Spleen (tissue), 11 donors: ENCODE results near the gene UBE2K. TPM values are rescaled to one million over a fixed set of nuclear protein-coding genes. Genes with fewer than 3 reads are reported as not detected.

Experiments used
- DNase-seq: peaks from one replicate; pipeline ENCODE4 v3.0.0-alpha.2; 2020
- H3K27ac ChIP-seq, 8 donors: fragments of 200-600 bp; sonication (generic) in 7 of 8; 1 replicate in 4 of 8; 2 replicates in 4 of 8; pipeline versions ENCODE4 v1.5.0 to v1.8.0; 2016 to 2021; ENCODE audit warnings: inconsistent platforms in 4 of 8, mild to moderate bottlenecking in 4 of 8, moderate library complexity in 1 of 8
- H3K27me3 ChIP-seq, 7 donors: fragments of 200-600 bp; sonication (generic) in 6 of 7; replicated peaks in 1 of 7; 1 replicate in 4 of 7; 2 replicates in 3 of 7; pipeline versions ENCODE4 v1.5.0 to v1.8.0; 2016 to 2021; ENCODE audit warnings: inconsistent platforms in 3 of 7, mild to moderate bottlenecking in 1 of 7
- H3K36me3 ChIP-seq, 6 donors: fragments of 200-600 bp; sonication (generic) in 5 of 6; 1 replicate in 4 of 6; 2 replicates in 2 of 6; pipeline versions ENCODE4 v1.5.0 to v1.8.0; 2016 to 2021; ENCODE audit warnings: inconsistent platforms in 2 of 6
- H3K4me1 ChIP-seq, 6 donors: fragments of 200-600 bp; sonication (generic) in 5 of 6; 1 replicate in 3 of 6; 2 replicates in 3 of 6; pipeline versions ENCODE4 v1.5.0 to v1.8.0; 2016 to 2021; ENCODE audit warnings: inconsistent platforms in 3 of 6
- H3K4me3 ChIP-seq, 8 donors: fragments of 200-600 bp; sonication (generic) in 7 of 8; 1 replicate in 4 of 8; 2 replicates in 4 of 8; pipeline versions ENCODE4 v1.5.0 to v1.8.0; 2016 to 2021; ENCODE audit warnings: inconsistent platforms in 4 of 8, mild to moderate bottlenecking in 4 of 8, moderate library complexity in 2 of 8
- H3K9me3 ChIP-seq, 8 donors: fragments of 200-600 bp; sonication (generic) in 7 of 8; 1 replicate in 4 of 8; 2 replicates in 4 of 8; pipeline versions ENCODE4 v1.5.0 to v1.8.0; 2016 to 2021; ENCODE audit warnings: inconsistent platforms in 4 of 8
- CTCF ChIP-seq, 11 experiments: fragments of 200-600 bp in 7 of 11; fragments of 450-650 bp in 4 of 11; sonication (generic) in 4 of 11; IDR thresholded peaks in 8 of 11; conservative IDR thresholded peaks in 3 of 11; 1 replicate in 7 of 11; 2 replicates in 4 of 11; pipeline versions ENCODE4 v1.4.0 to v1.8.0; 2016 to 2021; ENCODE audit warnings: antibody characterized with exemption in 11 of 11, inconsistent platforms in 4 of 11, mild to moderate bottlenecking in 1 of 11
- POLR2A ChIP-seq, 3 donors: fragments of 450-650 bp; IDR thresholded peaks; one replicate each; pipeline ENCODE4 v1.5.1; 2017; ENCODE audit warnings: antibody characterized with exemption in 3 of 3, mild to moderate bottlenecking in 1 of 3
- POLR2AphosphoS5 ChIP-seq, 3 donors: sonication (generic); formaldehyde crosslinking; IDR thresholded peaks; one replicate each; pipeline ENCODE4 v1.5.1; 2017; ENCODE audit warnings: antibody characterized with exemption in 3 of 3
- WGBS, 5 donors: extraction: QIAGEN DNeasy Blood & Tissue Kit in 3 of 5; methylation state at CpG; one replicate each; pipeline versions ENCODE4 v1.1.5 to v1.1.7; 2013 to 2018; 5-methylcytosine and 5-hydroxymethylcytosine counted together
- intact Hi-C: fragments of 100-400 bp; cut with DNase I; formaldehyde crosslinking; loops from one replicate; pipeline ENCODE4 v1.15.0; 2023; ENCODE audit warnings: low total_unique reads
- polyA plus RNA-seq, 3 donors: library from polyadenylated mRNA; stranded (reverse); fragments of 200-250 nt; gene quantifications; one replicate each; pipeline ENCODE4 v1.2.1, GENCODE V29; 2013
- total RNA-seq, 7 donors: library from RNA; depleted of rRNA in 3 of 7; stranded (reverse); fragments of >200 nt in 3 of 7; fragmentation: NEBNext Ultra II Directional in 4 of 7; extraction: Animal tissue kit (Norgen Biotek cat#: 25700) in 4 of 7; gene quantifications; one replicate each; pipeline versions ENCODE4 v1.1.0 to v1.2.1, GENCODE V29; 2016 to 2021
- donor health status: healthy with polysubstance abuse.
- donor health status: DM: no; HTN: no; CAD: no; lungs with moderate emphysema.
- donor health status: DM: no; HTN: no; CAD: no.
- donor health status: Bipolar disorder and iron deficiency.
- donor health status: healthy.
- donor health status: DM: no; HTN: no; CAD: no.
- donor health status: DM: yes; HTN: yes; CAD: no.

UBE2K gene
- total and polyA plus RNA-seq, 10 donors, result 22.7 to 48.8 (median 27.1) TPM

GRCh38 chr4:39761005-39761667 is 63.2 kb downstream of the UBE2K start:
- Histone ChIP-seq H3K27ac (no peak overlapping the region), H3K27me3 (no peaks in the 10 kb centered on the region), H3K4me3 (no peak overlapping the region), H3K4me1 (peaks cover 0 to 3% (median 0%) of the 10 kb centered on the region in 6 donors), H3K36me3 (peaks cover 0 to 100% (median 54%) of the 10 kb centered on the region in 6 donors), H3K9me3 (no peaks in the 10 kb centered on the region)
- no peak for DNase-seq
- WGBS, 5 donors, result 94 to 96% (median 96%) methylated on average over 4 of the region's 4 CpGs
- TF ChIP-seq CTCF (IDR thresholded peaks at IDR 0.05 in 8 of 11, conservative IDR thresholded peaks at IDR 0.05 in 3 of 11) (no peak), POLR2AphosphoS5 (IDR thresholded peaks at IDR 0.05) (no peak), POLR2A (IDR thresholded peaks at IDR 0.05) (no peak)
- intact Hi-C loops, result no loop called here

GRCh38 chr4:39763714-39764572 is 66.0 kb downstream of the UBE2K start:
- TF ChIP-seq POLR2A (IDR thresholded peaks at IDR 0.05), result no peak
- TF ChIP-seq CTCF (IDR thresholded peaks at IDR 0.05 in 8 of 11, conservative IDR thresholded peaks at IDR 0.05 in 3 of 11), result no peak
- TF ChIP-seq POLR2AphosphoS5 (IDR thresholded peaks at IDR 0.05), result no peak
- peaks cover 0 to 3% (median 0%) of the 10 kb centered on the region in 6 donors for H3K4me1 ChIP-seq
- no peak for DNase-seq
- WGBS, 5 donors, result 77 to 83% (median 79%) methylated on average over 8 to 9 of the region's 9 CpGs
- no peak overlapping the region for H3K4me3 ChIP-seq
- H3K27ac ChIP-seq, result peak overlapping the region in 1 of 8 donors; percentile 19
- H3K27me3 ChIP-seq, result no peaks in the 10 kb centered on the region
- no peaks in the 10 kb centered on the region for H3K9me3 ChIP-seq
- peaks cover 0 to 100% (median 45%) of the 10 kb centered on the region in 6 donors for H3K36me3 ChIP-seq
- intact Hi-C loops, result no loop called here

GRCh38 chr4:39770005-39770404 is 72.1 kb downstream of the UBE2K start:
- intact Hi-C loops, result no loop called here
- Histone ChIP-seq H3K9me3 (no peaks in the 10 kb centered on the region), H3K4me1 (no peaks in the 10 kb centered on the region), H3K27ac (no peak overlapping the region), H3K36me3 (peaks cover 0 to 90% (median 43%) of the 10 kb centered on the region in 6 donors), H3K27me3 (no peaks in the 10 kb centered on the region), H3K4me3 (no peak overlapping the region)
- WGBS, 5 donors, result 95 to 97% (median 96%) methylated on average over 24 to 25 of the region's 25 CpGs
- peak in 1 of 3 donors; percentile 51 for TF ChIP-seq POLR2AphosphoS5 (IDR thresholded peaks at IDR 0.05)
- TF ChIP-seq POLR2A (IDR thresholded peaks at IDR 0.05), result no peak
- no peak for DNase-seq

- Histone ChIP-seq H3K27me3 (no peaks in the 10 kb centered on the region), H3K4me3 (no peak overlapping the region), H3K4me1 (no peaks in the 10 kb centered on the region), H3K27ac (no peak overlapping the region), H3K9me3 (no peaks in the 10 kb centered on the region), H3K36me3 (peaks cover 0 to 90% (median 44%) of the 10 kb centered on the region in 6 donors)
- WGBS, 5 donors, result 96 to 99% (median 98%) methylated on average over 8 to 19 of the region's 19 CpGs
- TF ChIP-seq POLR2AphosphoS5 (IDR thresholded peaks at IDR 0.05) (no peak), CTCF (IDR thresholded peaks at IDR 0.05 in 8 of 11, conservative IDR thresholded peaks at IDR 0.05 in 3 of 11) (no peak), POLR2A (IDR thresholded peaks at IDR 0.05) (no peak)
- DNase-seq, result no peak
- intact Hi-C loops, result no loop called here
Observed at GRCh38 chr4:39770471-39770870, 72.5 kb downstream of the UBE2K start.
